ENCODE measurements around the gene UBE2H.
"Not testable (repeated sequence)": the region's sequence is repeated elsewhere in the genome, so short reads cannot be mapped to it uniquely, and the experiment has no call there.

The UBE2H gene

GRCh38 chr7:129804890-129805719 lies 147.7 kb downstream of the UBE2H start:
- no peak for DNase-seq

GRCh38 chr7:129804111-129804889 lies 148.5 kb downstream of the UBE2H start:
- DNase-seq: no peak

DNA sequence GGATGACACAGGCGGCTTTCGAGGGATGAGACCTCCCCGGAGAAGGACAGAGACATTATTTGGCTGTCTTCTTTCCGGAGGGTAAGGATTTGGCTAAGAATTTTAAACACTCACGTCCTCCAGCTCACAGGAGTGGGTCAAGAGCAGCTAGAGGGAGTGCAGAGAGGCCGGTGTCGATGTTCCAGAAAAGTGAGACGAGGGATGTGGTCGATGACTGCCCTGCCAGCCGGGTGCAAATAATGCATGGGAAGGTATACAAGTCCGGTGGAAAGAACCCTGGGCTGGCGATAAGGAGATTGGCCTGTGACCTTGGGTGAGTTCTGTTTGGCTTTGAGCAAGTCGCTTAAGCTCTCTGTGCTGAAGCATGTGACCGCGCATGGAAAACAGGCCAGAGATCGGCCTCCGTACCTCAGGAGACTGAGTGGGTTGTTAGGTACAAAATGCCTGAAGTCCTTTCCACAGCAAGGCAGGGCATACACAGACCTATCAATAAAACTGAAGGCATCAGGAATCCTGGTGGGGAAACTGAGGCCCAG lies 149.1 kb downstream of the UBE2H start:
- DNase-seq: no peak

GRCh38 chr7:129801882-129802281 lies 150.9 kb downstream of the UBE2H start:
- DNase-seq: no peak

- DNase-seq: no peak
Observed at GRCh38 chr7:129800901-129801300, 151.9 kb downstream of the UBE2H start.

GRCh38 chr7:129799350-129799955 lies 153.3 kb downstream of the UBE2H start:
- DNase-seq: no peak

- DNase-seq: no peak
Observed at GRCh38 chr7:129798616-129799349, 154.0 kb downstream of the UBE2H start.

DNA sequence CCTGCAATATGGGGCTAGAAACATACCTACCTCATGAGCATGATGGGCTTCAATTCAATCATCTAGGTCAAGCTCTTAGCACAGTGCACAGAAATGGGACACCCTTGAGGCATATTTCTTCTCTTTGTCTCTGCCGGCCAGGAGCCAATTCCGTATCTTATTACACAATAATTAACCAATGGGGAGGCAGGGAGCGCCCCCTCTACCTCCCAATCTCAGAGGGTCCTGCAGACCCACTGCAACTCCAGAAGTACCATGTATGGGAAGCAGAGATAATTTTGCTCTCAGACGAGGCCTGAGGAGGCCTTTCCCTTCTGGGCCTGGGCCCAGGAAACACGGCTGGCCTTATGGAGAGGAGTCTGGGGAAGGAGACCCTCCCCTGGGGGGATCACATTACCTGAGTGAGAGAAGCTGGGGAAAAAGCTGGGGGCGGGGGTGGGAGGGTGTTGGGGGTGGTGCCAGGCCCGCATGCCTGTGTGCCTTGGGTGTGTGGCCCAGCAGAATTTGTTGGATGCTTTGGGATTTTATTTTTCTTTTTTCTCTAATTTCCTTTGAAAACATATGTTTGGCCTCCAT lies 155.5 kb downstream of the UBE2H start:
- no peak for DNase-seq

DNA sequence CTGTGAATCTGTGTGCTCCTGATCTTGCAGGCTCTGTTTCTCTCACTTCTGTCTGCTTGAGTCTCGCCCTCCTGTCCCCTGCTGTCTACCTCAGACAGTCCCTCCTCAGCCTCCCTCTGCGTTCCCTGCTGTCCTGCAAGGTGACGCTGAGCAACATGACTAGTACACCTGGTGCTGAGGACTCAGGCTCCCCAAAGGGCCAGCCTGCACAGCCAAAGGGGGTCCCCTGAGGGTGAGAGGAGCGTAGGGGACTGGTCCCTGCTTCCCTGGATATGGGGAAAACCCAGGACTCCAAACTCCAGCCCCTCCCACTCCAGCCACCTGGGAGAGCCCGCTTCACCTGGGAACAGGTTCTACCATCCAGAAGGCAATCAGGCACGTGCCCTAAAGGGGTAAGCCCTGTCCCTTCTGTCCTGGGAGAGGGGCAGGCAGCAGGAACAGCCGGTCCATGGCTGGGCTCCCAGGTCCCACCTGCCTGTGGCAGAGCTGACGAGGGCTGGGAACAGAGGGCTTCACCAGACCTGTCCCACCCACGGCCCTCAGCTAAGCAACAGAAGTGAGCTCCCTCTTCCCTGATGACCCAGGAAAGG lies 156.5 kb downstream of the UBE2H start:
- DNase-seq: no peak

DNA sequence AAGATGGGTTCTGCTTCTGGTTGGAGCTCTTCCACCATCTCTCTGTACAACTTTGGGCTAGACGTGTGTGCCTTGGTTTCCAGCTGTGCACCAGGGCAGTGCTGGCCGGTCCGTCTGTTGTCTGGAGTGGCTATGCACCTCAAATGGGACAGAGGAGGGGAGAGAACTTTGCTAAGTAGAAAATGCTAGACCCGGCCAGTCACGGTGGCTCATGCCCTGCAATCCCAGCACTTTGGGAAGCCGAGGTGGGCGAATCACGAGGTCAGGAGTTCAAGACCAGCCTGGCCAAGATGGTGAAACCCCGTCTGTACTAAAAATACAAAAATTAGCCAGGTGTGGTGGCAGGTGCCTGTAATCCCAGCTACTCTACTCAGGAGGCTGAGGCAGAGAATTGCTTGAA lies 158.3 kb downstream of the UBE2H start:
- not testable (repeated sequence) for DNase-seq

- DNase-seq: no peak
Observed at GRCh38 chr7:129793506-129794310, 159.1 kb downstream of the UBE2H start.

DNA sequence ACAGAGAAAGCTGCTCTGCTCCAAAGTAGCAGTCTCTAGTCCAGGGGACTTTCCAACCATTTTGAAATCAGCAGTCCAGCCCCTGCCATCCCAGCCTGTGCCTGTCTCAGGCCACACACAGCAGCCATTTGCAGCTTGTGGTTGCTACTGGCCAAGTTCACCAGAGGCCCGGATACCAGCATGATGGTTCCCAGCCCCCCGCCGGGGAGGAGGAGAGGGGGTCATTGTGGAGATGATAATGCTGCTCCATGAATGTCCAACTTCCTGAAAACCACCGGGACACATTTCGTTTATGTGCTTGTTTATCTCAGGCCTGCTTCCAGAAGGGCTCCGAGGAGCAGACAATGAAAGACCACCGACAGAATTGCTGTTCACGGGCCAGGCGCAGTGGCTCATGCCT lies 160.0 kb downstream of the UBE2H start:
- DNase-seq: no peak

GRCh38 chr7:129790136-129790535 lies 162.6 kb downstream of the UBE2H start:
- no peak for DNase-seq

GRCh38 chr7:129789652-129790051 lies 163.1 kb downstream of the UBE2H start:
- DNase-seq: no peak

DNA sequence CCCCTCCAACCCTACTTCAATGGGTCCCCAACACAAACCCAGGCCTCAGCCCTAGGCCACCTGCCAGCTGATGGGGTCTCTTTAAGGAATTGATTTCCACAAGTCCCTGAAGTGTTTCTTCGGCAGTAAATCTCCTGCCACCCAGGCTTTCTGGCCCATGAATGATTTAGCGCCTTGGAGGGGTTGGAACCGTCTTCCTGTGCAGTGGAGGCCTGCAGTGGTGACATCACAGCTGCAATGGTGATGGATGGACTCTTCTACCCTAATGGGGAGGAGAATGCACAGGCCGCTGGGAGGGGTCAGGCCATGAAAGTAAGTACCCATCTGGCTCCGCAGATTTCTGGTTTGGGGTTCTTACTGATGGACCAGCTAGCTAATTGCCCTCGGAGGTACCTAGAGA lies 163.8 kb downstream of the UBE2H start:
- DNase-seq: no peak

GRCh38 chr7:129786825-129787563 lies 165.8 kb downstream of the UBE2H start:
- no peak for DNase-seq

GRCh38 chr7:129785685-129786514 lies 166.9 kb downstream of the UBE2H start:
- peak; percentile 20 for DNase-seq

DNA sequence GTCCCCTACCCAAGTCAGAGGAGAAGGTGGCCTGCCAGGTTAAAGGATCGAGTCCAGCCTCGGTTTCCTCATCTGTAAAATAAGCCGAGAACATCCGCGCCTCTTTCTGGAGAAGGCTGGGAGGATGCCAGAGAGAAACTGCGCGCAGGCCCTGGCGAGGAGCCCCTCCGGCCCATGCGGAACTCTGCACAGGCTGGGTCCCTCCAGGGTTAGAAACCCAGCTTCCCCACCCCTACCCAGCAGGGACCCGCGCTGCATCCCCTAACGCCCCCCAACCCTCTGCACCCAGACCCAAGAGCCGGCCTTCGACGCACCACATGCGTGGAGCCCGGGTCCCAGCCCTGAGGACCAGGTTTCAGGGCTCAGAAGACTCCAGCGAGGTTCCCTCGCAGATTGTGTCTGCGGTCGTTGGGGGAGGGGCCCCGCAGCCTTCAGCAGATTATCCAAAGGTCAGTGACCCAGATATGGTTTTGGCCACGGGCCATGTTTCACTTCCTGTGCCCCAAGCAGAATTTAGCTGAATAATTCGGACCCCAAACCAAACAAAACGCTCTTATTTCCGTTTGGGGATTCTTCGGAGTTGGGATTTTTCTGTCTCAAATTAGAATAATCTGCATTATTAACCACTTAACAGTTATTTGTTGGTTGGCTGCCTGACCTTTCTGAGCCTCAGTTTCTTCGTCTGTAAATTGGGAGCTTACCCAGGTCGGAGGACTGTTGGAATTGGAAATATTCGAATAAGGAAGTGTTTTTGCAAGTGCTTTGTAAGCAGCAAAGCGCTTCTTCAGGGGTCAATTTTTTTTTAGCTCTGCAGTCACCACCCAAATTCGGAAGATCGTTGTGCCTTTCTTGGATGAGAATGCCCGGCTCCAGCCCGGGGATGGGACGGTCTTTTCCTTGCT lies 167.7 kb downstream of the UBE2H start:
- peak; percentile 11 for DNase-seq

Data from stimulated activated CD4-positive, alpha-beta T cell treated with anti-CD3 and anti-CD28 coated beads, Interleukin-15, amount 100 ng/mL, for 24 hours (primary cell).